Measurements from ENCODE around the gene PKP2. TPM values are rescaled to one million over a fixed set of nuclear protein-coding genes. Genes with fewer than 3 reads are reported as not detected.
A peak's percentile ranks its signal among the peaks of the same experiment; 100 is the strongest.

Gene PKP2
- total and polyA plus RNA-seq, 4 donors = 8.6 to 35.7 (median 12.8) TPM

DNA sequence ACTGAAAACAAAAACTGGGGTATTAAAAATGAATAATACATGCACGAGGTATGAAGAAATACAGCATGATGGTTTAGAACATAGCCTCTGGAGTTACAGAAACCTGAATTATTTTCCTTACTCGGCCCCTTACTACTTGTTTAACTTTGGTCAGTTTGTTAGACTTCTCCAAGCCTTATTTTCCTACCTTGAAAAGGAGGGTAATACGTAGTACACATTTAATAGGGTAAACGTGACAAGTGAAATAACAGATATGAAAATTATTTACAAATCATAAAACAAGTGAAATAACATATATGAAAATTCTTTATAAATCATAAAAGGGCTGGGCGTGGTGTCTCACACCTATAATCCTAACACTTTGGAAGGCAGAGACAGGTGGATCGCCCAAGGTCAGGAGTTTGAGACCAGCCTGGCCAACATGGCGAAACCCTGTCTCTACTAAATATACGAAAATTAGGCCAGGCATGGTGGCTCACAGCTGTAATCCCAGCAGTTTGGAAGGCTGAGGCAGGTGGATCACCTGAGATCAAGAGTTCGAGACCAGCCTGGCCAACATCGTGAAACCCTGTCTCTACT, 11.4 kb upstream of the PKP2 start:
- TF ChIP-seq TAF1 (conservative IDR thresholded peaks at IDR 0.05) (no peak), GABPA (IDR thresholded peaks at IDR 0.05 in 1 of 2, conservative IDR thresholded peaks at IDR 0.05 in 1 of 2) (no peak), HNF4A (conservative IDR thresholded peaks at IDR 0.05) (no peak), HNF4G (IDR thresholded peaks at IDR 0.05) (no peak), RAD21 (IDR thresholded peaks at IDR 0.05) (no peak), EGR1 (IDR thresholded peaks at IDR 0.05; ENCODE audit: low read depth in 2 of 2) (no peak)
- TF ChIP-seq, protein P1, sequence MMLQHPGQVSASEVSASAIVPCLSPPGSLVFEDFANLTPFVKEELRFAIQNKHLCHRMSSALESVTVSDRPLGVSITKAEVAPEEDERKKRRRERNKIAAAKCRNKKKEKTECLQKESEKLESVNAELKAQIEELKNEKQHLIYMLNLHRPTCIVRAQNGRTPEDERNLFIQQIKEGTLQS (IDR thresholded peaks at IDR 0.05) = no peak
- Histone ChIP-seq H3K27me3 (ENCODE audit: control insufficient read depth in 4 of 4, insufficient read depth in 4 of 4, low read length in 3 of 4) (no peaks in the 10 kb centered on the region), H3K9me3 (ENCODE audit: control insufficient read depth in 4 of 4, low read length in 3 of 4) (no peaks in the 10 kb centered on the region), H3K36me3 (ENCODE audit: control insufficient read depth in 4 of 4, insufficient read depth in 3 of 4, low read depth in 1 of 4, low read length in 3 of 4) (no peaks in the 10 kb centered on the region), H3K4me3 (ENCODE audit: low read depth in 1 of 3, low read length in 3 of 3) (no peak overlapping the region), H3K4me1 (ENCODE audit: control insufficient read depth in 4 of 4, insufficient read depth in 4 of 4, low read length in 3 of 4) (peaks cover 1 to 11% (median 7%) of the 10 kb centered on the region in 4 donors), H3K27ac (ENCODE audit: low read depth in 1 of 2, low read length in 2 of 2) (no peak overlapping the region), H3K9ac (ENCODE audit: low read depth in 1 of 2, low read length in 2 of 2) (no peak overlapping the region)
- DNase-seq (ENCODE audit: low spot score) = no peak
- 88% methylated on average over 10 of the region's 10 CpGs for WGBS

DNA sequence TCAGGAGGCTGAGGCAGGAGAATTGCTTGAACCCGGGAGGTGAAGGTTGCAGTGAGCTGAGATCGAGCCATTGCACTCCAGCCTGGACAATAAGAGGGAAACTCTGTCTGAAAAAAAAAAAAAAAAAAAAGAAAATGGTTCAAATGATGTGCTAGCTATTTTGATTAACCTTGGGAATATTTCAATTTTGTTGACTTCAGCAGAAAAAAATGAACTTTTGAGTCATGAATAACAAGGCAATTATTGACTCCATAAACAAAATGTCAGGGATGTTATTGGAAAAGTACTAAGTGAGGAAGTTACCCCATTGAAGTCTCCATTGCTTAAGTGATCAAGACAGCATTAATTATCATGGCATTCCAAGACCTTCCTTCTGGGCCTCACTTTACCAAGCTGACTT, 10.6 kb upstream of the PKP2 start:
- WGBS = 73% methylated on average over 2 of the region's 2 CpGs
- peaks cover 1 to 18% (median 14%) of the 10 kb centered on the region in 4 donors for H3K4me1 ChIP-seq (ENCODE audit: control insufficient read depth in 4 of 4, insufficient read depth in 4 of 4, low read length in 3 of 4)
- H3K27ac ChIP-seq (ENCODE audit: low read depth in 1 of 2, low read length in 2 of 2) = no peak overlapping the region
- no peaks in the 10 kb centered on the region for H3K27me3 ChIP-seq (ENCODE audit: control insufficient read depth in 4 of 4, insufficient read depth in 4 of 4, low read length in 3 of 4)
- H3K4me3 ChIP-seq (ENCODE audit: low read depth in 1 of 3, low read length in 3 of 3) = no peak overlapping the region
- TF ChIP-seq FOXA1 (IDR thresholded peaks at IDR 0.05) (no peak), JUND (IDR thresholded peaks at IDR 0.05) (no peak), HNF4G (IDR thresholded peaks at IDR 0.05) (no peak), EGR1 (IDR thresholded peaks at IDR 0.05; ENCODE audit: low read depth in 2 of 2) (no peak), RAD21 (IDR thresholded peaks at IDR 0.05) (no peak), RXRA (IDR thresholded peaks at IDR 0.05) (no peak), YY1 (IDR thresholded peaks at IDR 0.05) (no peak), NR2F2 (IDR thresholded peaks at IDR 0.05) (no peak), TAF1 (conservative IDR thresholded peaks at IDR 0.05) (no peak)
- TF ChIP-seq, protein P2, sequence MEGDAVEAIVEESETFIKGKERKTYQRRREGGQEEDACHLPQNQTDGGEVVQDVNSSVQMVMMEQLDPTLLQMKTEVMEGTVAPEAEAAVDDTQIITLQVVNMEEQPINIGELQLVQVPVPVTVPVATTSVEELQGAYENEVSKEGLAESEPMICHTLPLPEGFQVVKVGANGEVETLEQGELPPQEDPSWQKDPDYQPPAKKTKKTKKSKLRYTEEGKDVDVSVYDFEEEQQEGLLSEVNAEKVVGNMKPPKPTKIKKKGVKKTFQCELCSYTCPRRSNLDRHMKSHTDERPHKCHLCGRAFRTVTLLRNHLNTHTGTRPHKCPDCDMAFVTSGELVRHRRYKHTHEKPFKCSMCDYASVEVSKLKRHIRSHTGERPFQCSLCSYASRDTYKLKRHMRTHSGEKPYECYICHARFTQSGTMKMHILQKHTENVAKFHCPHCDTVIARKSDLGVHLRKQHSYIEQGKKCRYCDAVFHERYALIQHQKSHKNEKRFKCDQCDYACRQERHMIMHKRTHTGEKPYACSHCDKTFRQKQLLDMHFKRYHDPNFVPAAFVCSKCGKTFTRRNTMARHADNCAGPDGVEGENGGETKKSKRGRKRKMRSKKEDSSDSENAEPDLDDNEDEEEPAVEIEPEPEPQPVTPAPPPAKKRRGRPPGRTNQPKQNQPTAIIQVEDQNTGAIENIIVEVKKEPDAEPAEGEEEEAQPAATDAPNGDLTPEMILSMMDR (IDR thresholded peaks at IDR 0.05; ENCODE audit: low read depth, low read length, missing input control) = no peak
- TF ChIP-seq, protein P1 (IDR thresholded peaks at IDR 0.05) = no peak
- H3K9me3 ChIP-seq (ENCODE audit: control insufficient read depth in 4 of 4, low read length in 3 of 4) = no peaks in the 10 kb centered on the region
- no peaks in the 10 kb centered on the region for H3K36me3 ChIP-seq (ENCODE audit: control insufficient read depth in 4 of 4, insufficient read depth in 3 of 4, low read depth in 1 of 4, low read length in 3 of 4)
- no peak for DNase-seq (ENCODE audit: low spot score)
- H3K9ac ChIP-seq (ENCODE audit: low read depth in 1 of 2, low read length in 2 of 2) = no peak overlapping the region

DNA sequence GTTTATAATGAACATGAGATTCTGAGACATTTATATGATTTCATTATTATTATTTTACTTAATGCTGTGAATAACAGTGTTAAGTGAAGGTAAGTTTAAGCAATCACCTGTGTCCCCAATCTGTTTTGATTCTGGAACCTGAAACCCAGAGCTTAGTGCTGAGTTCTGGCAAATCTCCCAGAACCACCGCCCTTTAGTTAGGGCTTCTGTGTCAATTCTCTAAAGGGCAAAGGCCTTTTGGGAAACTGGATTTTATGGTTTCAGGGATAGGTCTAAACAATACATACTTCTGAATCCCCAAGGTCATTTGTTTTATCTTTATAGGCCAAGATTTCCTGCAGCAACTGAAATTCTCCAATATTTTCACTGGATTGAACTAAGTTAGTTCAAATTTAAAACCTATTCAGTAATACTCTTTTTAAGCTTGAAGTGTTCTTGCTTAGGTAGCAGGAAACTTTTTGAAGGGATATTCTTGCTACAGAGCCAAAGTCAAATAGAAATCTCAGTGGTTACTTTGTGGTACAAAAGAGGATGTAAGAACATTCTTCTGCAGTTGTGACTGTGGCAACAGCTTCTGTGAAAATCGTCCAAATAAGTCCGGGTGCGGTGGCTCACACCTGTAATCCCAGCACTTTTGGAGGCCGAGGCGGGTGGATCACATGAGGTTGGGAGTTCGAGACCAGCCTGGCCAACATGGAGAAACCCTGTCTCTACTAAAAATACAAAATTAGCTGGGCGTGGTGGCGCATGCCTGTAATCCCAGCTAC, 10.0 kb upstream of the PKP2 start:
- WGBS = 69% methylated on average over 9 of the region's 9 CpGs
- no peak overlapping the region for H3K4me3 ChIP-seq (ENCODE audit: low read depth in 1 of 3, low read length in 3 of 3)
- no peaks in the 10 kb centered on the region for H3K36me3 ChIP-seq (ENCODE audit: control insufficient read depth in 4 of 4, insufficient read depth in 3 of 4, low read depth in 1 of 4, low read length in 3 of 4)
- H3K9me3 ChIP-seq (ENCODE audit: control insufficient read depth in 4 of 4, low read length in 3 of 4) = no peaks in the 10 kb centered on the region
- H3K4me1 ChIP-seq (ENCODE audit: control insufficient read depth in 4 of 4, insufficient read depth in 4 of 4, low read length in 3 of 4) = peaks cover 1 to 24% (median 16%) of the 10 kb centered on the region in 4 donors
- H3K9ac ChIP-seq (ENCODE audit: low read depth in 1 of 2, low read length in 2 of 2) = no peak overlapping the region
- peak overlapping the region; percentile 48 to 59 for H3K27ac ChIP-seq (ENCODE audit: low read depth in 1 of 2, low read length in 2 of 2)
- H3K27me3 ChIP-seq (ENCODE audit: control insufficient read depth in 4 of 4, insufficient read depth in 4 of 4, low read length in 3 of 4) = no peaks in the 10 kb centered on the region
- DNase-seq (ENCODE audit: low spot score) = peak; percentile 36
- peak in 1 of 2 donors; percentile 28 for TF ChIP-seq GABPA (IDR thresholded peaks at IDR 0.05 in 1 of 2, conservative IDR thresholded peaks at IDR 0.05 in 1 of 2)
- peak; percentile 85 for TF ChIP-seq HNF4A (conservative IDR thresholded peaks at IDR 0.05)
- TF ChIP-seq HNF4G (IDR thresholded peaks at IDR 0.05) = peak; percentile 72
- TF ChIP-seq YY1 (IDR thresholded peaks at IDR 0.05) = peak; percentile 59
- TF ChIP-seq, protein P2 (IDR thresholded peaks at IDR 0.05; ENCODE audit: low read depth, low read length, missing input control) = no peak
- TF ChIP-seq NR2F2 (IDR thresholded peaks at IDR 0.05) = no peak
- peak; percentile 38 to 59 for TF ChIP-seq RAD21 (IDR thresholded peaks at IDR 0.05)
- TF ChIP-seq, protein P3, sequence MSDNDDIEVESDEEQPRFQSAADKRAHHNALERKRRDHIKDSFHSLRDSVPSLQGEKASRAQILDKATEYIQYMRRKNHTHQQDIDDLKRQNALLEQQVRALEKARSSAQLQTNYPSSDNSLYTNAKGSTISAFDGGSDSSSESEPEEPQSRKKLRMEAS (IDR thresholded peaks at IDR 0.05) = peak; percentile 56
- TF ChIP-seq, protein P1 (IDR thresholded peaks at IDR 0.05) = no peak
- TF ChIP-seq FOXA2 (IDR thresholded peaks at IDR 0.05) = no peak
- TF ChIP-seq EGR1 (IDR thresholded peaks at IDR 0.05; ENCODE audit: low read depth in 2 of 2) = no peak
- TF ChIP-seq, protein P4, sequence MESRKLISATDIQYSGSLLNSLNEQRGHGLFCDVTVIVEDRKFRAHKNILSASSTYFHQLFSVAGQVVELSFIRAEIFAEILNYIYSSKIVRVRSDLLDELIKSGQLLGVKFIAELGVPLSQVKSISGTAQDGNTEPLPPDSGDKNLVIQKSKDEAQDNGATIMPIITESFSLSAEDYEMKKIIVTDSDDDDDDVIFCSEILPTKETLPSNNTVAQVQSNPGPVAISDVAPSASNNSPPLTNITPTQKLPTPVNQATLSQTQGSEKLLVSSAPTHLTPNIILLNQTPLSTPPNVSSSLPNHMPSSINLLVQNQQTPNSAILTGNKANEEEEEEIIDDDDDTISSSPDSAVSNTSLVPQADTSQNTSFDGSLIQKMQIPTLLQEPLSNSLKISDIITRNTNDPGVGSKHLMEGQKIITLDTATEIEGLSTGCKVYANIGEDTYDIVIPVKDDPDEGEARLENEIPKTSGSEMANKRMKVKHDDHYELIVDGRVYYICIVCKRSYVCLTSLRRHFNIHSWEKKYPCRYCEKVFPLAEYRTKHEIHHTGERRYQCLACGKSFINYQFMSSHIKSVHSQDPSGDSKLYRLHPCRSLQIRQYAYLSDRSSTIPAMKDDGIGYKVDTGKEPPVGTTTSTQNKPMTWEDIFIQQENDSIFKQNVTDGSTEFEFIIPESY (IDR thresholded peaks at IDR 0.05) = no peak
- TF ChIP-seq RXRA (IDR thresholded peaks at IDR 0.05) = peak; percentile 87 to 89
- peak; percentile 25 to 37 for TF ChIP-seq JUND (IDR thresholded peaks at IDR 0.05)

All from liver (tissue), 9 donors.